Neutrophil (primary cell): ENCODE results near the gene LEKR1.

ENCODE experiments used
- H3K27ac ChIP-seq: fragments of 200-600 bp; sonication (generic); 2 replicates; pipeline ENCODE4 v1.5.1; 2016; ENCODE audit warnings: mild to moderate bottlenecking, moderate library complexity
- H3K27me3 ChIP-seq: fragments of 200-600 bp; sonication (generic); 2 replicates; pipeline ENCODE4 v1.6.0; 2016; ENCODE audit warnings: mild to moderate bottlenecking
- H3K36me3 ChIP-seq: fragments of 200-600 bp; sonication (generic); 2 replicates; pipeline ENCODE4 v1.5.1; 2017
- H3K4me1 ChIP-seq, 2 experiments: fragments of 200-600 bp in 1 of 2; sonication (generic) in 1 of 2; 1 replicate in 1 of 2; 2 replicates in 1 of 2; pipeline versions ENCODE4 v1.5.1 to v1.6.1; 2013 to 2016; ENCODE audit warnings: low read depth in 1 of 2, low read length in 1 of 2, mild to moderate bottlenecking in 1 of 2, moderate library complexity in 1 of 2; ENCODE audit not compliant: control insufficient read depth in 1 of 2, insufficient read depth in 1 of 2
- H3K4me3 ChIP-seq, 2 experiments: fragments of 200-600 bp in 1 of 2; sonication (generic) in 1 of 2; 1 replicate in 1 of 2; 2 replicates in 1 of 2; pipeline ENCODE4 v1.5.1; 2013 to 2016; ENCODE audit warnings: low read depth in 1 of 2, low read length in 1 of 2, mild to moderate bottlenecking in 1 of 2, moderate library complexity in 1 of 2
- H3K9me3 ChIP-seq: fragments of 200-600 bp; sonication (generic); 2 replicates; pipeline ENCODE4 v1.5.1; 2016
- TF ChIP-seq, protein P1 (sequence below): fragments of 200-600 bp; sonication (generic); IDR thresholded peaks from 2 replicates; pipeline ENCODE4 v1.5.1; 2016; ENCODE audit warnings: antibody characterized with exemption

Gene LEKR1

DNA sequence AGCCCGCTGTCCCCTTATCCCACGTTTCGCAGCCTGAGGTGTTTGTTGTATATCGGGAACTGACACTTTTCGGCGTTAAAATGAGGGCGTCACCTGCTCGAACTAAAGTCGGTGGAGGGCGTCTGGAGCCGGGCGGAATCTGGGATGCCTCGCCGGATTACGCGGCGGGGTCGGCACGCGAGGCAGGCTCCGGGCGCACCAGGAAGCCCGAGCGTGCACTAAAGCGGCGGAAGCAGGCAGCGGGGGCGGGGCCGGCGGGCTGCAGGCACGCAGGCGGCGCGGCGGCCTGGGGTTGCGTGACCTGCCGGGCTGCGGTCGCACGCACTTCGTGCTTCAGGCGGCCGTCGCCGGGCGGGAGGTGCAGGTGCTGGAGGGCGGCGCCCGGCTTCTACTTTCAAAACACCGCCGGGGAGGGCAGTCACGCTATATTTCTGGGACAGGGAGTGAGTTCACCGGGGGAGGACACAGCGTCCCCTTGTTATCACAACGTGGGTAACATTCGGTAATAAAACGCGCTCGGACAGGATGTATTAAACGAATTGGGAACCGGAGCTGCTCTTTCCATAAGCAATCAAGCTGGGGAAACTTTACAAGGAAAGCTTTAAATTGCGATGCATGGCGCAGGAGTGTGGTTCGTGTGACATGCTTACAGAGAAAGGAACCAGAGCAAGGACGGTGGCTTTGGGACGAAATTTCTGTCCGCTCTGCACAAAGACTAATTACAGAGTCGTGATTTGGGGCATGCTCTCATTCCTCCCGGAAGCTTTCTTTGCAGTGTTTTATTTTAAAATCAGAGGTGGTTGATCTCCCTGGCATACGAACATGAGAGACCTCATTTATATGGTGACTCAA, 9.1 kb upstream of the LEKR1 start:
- Histone ChIP-seq H3K9me3 (no peaks in the 10 kb centered on the region), H3K27ac (peak overlapping the region; percentile 42), H3K4me3 (peak overlapping the region; percentile 70 to 76), H3K27me3 (peaks cover 31% of the 10 kb centered on the region), H3K4me1 (peaks cover 15 to 23% of the 10 kb centered on the region in 2 experiments), H3K36me3 (no peaks in the 10 kb centered on the region)
- TF ChIP-seq, protein P1, sequence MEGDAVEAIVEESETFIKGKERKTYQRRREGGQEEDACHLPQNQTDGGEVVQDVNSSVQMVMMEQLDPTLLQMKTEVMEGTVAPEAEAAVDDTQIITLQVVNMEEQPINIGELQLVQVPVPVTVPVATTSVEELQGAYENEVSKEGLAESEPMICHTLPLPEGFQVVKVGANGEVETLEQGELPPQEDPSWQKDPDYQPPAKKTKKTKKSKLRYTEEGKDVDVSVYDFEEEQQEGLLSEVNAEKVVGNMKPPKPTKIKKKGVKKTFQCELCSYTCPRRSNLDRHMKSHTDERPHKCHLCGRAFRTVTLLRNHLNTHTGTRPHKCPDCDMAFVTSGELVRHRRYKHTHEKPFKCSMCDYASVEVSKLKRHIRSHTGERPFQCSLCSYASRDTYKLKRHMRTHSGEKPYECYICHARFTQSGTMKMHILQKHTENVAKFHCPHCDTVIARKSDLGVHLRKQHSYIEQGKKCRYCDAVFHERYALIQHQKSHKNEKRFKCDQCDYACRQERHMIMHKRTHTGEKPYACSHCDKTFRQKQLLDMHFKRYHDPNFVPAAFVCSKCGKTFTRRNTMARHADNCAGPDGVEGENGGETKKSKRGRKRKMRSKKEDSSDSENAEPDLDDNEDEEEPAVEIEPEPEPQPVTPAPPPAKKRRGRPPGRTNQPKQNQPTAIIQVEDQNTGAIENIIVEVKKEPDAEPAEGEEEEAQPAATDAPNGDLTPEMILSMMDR, result peak; percentile 20

DNA sequence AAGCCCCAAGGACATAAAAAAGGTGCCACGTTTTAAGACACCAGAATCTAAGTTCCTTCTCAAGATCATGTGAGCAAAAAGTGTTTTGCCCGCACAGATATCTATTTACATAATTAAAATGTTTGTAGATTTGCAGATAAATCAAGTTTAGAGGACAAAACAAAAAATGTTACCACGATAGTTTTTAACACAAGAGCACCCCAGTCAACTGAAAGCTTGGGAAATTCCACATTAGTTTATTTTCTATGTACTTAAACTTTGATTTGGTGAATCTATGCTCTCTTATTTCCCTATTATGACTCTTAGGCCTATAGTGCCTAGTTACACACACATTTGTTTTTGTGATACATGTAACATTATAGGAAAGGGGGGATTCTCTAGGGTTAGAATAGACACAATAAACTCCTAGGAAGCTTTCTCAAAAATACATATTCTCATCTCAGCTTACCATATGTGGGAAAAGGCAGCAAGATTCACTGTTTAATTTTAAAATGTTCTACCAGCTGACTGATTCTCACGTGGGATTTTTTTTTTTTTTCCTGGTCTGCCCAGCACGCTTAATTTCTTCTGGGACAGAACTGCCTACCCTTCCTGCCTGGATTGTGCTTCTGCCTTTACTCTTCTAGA, 8.4 kb upstream of the LEKR1 start:
- Histone ChIP-seq H3K9me3 (no peaks in the 10 kb centered on the region), H3K27ac (peak overlapping the region; percentile 42), H3K36me3 (no peaks in the 10 kb centered on the region), H3K4me3 (peak overlapping the region; percentile 70 to 76), H3K4me1 (peaks cover 13 to 19% of the 10 kb centered on the region in 2 experiments), H3K27me3 (peaks cover 31% of the 10 kb centered on the region)
- TF ChIP-seq, protein P1, result no peak

DNA sequence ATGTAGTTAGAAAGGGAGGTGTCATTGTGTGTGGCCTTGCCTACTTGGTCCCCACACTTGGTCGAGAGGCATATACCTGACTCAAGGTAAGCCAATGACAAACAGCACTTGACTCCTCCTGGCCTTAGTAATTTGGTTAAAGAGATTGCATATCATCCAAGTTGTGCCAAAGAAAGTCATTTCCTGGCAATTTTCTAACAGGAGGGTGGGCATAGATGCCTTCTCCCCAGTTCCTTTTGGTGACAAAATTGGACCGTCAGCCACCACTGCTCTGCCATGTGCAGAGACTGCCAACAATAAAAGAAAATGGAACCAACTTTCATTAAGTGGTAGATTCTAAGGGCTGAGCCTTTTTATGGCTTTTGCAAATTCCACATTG, 7.9 kb upstream of the LEKR1 start:
- TF ChIP-seq, protein P1, result no peak
- H3K9me3 ChIP-seq, result no peaks in the 10 kb centered on the region
- H3K4me1 ChIP-seq, result peaks cover 9 to 16% of the 10 kb centered on the region in 2 experiments
- H3K36me3 ChIP-seq, result no peaks in the 10 kb centered on the region
- H3K27ac ChIP-seq, result no peak overlapping the region
- H3K4me3 ChIP-seq, result no peak overlapping the region
- H3K27me3 ChIP-seq, result peaks cover 31% of the 10 kb centered on the region

DNA sequence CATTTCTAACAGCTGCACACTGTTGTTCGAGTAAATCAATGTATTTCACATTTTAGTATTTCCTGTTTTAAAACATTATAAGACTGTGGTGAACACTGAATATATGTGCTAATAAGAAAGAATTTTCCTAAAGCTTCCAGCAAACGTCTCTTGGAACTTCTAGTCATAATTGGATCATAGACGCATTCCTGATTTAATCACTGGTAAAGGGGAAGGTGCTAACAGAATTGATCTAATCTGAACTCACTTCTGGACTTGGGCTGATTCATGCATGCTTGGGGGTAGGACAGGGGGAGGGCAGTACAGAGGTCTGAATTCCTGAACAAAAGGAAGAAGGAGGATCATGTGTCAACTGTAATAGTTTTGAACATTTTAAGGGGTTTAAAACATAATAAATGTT, 7.3 kb upstream of the LEKR1 start:
- Histone ChIP-seq H3K4me3 (no peak overlapping the region), H3K9me3 (no peaks in the 10 kb centered on the region), H3K27ac (no peak overlapping the region), H3K4me1 (peaks cover 9 to 16% of the 10 kb centered on the region in 2 experiments), H3K36me3 (no peaks in the 10 kb centered on the region), H3K27me3 (peaks cover 31% of the 10 kb centered on the region)
- TF ChIP-seq, protein P1, result no peak

DNA sequence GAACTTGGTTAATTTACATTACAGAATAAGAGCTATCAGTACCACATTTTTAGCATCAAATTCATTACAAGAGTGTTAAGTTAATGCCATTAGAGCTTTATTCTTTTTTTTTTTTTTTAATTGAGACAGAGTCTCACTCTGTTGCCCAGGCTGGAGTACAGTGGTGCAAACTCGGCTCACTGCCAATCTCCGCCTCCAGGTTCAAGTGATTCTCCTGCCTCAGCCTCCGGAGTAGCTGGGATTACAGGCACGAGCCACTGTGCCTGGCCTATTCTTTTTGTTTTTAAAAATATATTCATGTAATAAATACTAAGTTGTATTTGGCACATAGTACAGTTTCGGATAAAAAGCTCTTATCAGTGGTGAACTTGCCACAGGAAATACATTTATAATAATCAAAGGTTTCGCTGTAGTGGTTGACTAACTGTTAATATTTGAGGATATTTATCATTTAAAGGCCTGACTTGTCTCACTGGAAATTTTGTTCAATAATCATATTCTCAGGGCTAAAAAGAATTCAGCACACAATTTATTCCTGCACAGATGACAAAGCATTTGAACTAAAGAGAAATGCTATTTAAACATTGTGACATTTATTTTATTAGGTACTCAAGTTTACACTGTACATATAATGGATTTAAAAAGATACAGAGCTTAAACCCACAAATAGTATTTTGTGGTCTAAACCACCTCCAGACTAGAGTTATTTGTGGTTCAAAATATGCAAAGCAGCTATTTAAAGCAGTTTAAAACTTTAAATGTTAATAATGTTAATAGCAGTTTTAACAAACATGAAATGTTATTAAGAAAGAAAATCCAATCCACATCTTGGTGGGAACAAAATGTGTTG, 6.1 kb upstream of the LEKR1 start:
- Histone ChIP-seq H3K4me3 (no peak overlapping the region), H3K9me3 (no peaks in the 10 kb centered on the region), H3K4me1 (peaks cover 9 to 16% of the 10 kb centered on the region in 2 experiments), H3K27me3 (peaks cover 31% of the 10 kb centered on the region), H3K27ac (no peak overlapping the region), H3K36me3 (no peaks in the 10 kb centered on the region)
- TF ChIP-seq, protein P1, result no peak
